Activated naive CD8-positive, alpha-beta T cell treated with anti-CD3 and anti-CD28 coated beads, Interleukin-2, amount 10 ng/mL, durations not matched to agents 7 days and 5 days (primary cell): ENCODE data around the gene IFIT2. TPM values are rescaled to one million over a fixed set of nuclear protein-coding genes. Genes with fewer than 3 reads are reported as not detected.
"Not testable (repeated sequence)": the region's sequence is repeated elsewhere in the genome, so short reads cannot be mapped to it uniquely, and the experiment has no call there.

Experiments used
- ATAC-seq: fragments of 150-1000 bp; cut with Tn5 transposase; one replicate; pipeline ENCODE4 v1.10.0; 2021; ENCODE audit warnings: low read depth, moderate library complexity
- POLR2A ChIA-PET: fragments of 350-600 bp; sonication (Branson Sonifier 250); formaldehyde crosslinking; loops from one replicate; lab custom pipeline; 2021; ENCODE audit warnings: antibody characterized with exemption; lab: Charles Lee
- DNase-seq: peaks from one replicate; pipeline ENCODE4 v3.0.0; 2021
- H3K27ac Mint-ChIP-seq: one replicate; pipeline ENCODE4 v1.8.0; 2022; ENCODE audit warnings: mild to moderate bottlenecking, mixed read lengths
- H3K27me3 Mint-ChIP-seq: one replicate; pipeline ENCODE4 v1.8.0; 2022; ENCODE audit warnings: mild to moderate bottlenecking, moderate library complexity, mixed read lengths
- H3K36me3 Mint-ChIP-seq: one replicate; pipeline ENCODE4 v1.8.0; 2021; ENCODE audit warnings: mild to moderate bottlenecking, mixed read lengths
- H3K4me1 Mint-ChIP-seq: one replicate; pipeline ENCODE4 v1.8.0; 2021; ENCODE audit warnings: mixed read lengths
- H3K4me3 Mint-ChIP-seq: one replicate; pipeline ENCODE4 v1.8.0; 2022; ENCODE audit warnings: mild to moderate bottlenecking, moderate library complexity, mixed read lengths
- H3K9me3 Mint-ChIP-seq: one replicate; pipeline ENCODE4 v1.8.0; 2021; ENCODE audit warnings: mixed read lengths
- total RNA-seq, 2 experiments: library from RNA; stranded (reverse); gene quantifications; one replicate each; pipeline ENCODE4 v1.2.3, GENCODE V29; 2021

IFIT2 gene
- total RNA-seq, 2 experiments from 2014 or later = 18.5 to 21.6 TPM

GRCh38 chr10:89304925-89305324 is 3.1 kb downstream of the IFIT2 start:
- Mint-ChIP-seq H3K27me3 (no peaks in the 10 kb centered on the region), H3K9me3 (peaks cover 2% of the 10 kb centered on the region), H3K36me3 (peaks cover 50% of the 10 kb centered on the region), H3K27ac (no peak overlapping the region), H3K4me1 (peaks cover 26% of the 10 kb centered on the region), H3K4me3 (peak overlapping the region; percentile 95)
- DNase-seq (no peak), ATAC-seq (no peak)
- POLR2A ChIA-PET = interaction anchor here (1.4 to 3.0 kb wide), 2 partner anchors 23 to 88 kb away, joined by 3 to 14 read pairs; partner anchors contain the start of gene IFIT3

- no peak overlapping the region for H3K4me3 Mint-ChIP-seq
- ATAC-seq = no peak
These were observed 4.1 kb downstream of the IFIT2 start for GRCh38 chr10:89305766-89306433.

GRCh38 chr10:89306434-89307268 is 4.8 kb downstream of the IFIT2 start:
- no peaks in the 10 kb centered on the region for H3K27me3 Mint-ChIP-seq
- POLR2A ChIA-PET = interaction anchor here (1.2 kb wide), 1 partner anchor 17 kb away, joined by 4 read pairs; no protein-coding TSS in a partner anchor
- peaks cover 51% of the 10 kb centered on the region for H3K36me3 Mint-ChIP-seq
- no peak overlapping the region for H3K27ac Mint-ChIP-seq
- H3K9me3 Mint-ChIP-seq = peaks cover 2% of the 10 kb centered on the region
- no peak for ATAC-seq
- H3K4me3 Mint-ChIP-seq = no peak overlapping the region
- peaks cover 21% of the 10 kb centered on the region for H3K4me1 Mint-ChIP-seq
- DNase-seq = no peak

More at GRCh38 chr10:89305766-89306433, 4.1 kb downstream of the IFIT2 start:
- Mint-ChIP-seq H3K9me3 (peaks cover 2% of the 10 kb centered on the region), H3K4me1 (peaks cover 25% of the 10 kb centered on the region), H3K27me3 (no peaks in the 10 kb centered on the region), H3K36me3 (peaks cover 51% of the 10 kb centered on the region), H3K27ac (no peak overlapping the region)
- POLR2A ChIA-PET = interaction anchor here (3.0 kb wide), 1 partner anchor 22 kb away, joined by 14 read pairs; the partner anchor contains the start of gene IFIT3
- DNase-seq = no peak

DNA sequence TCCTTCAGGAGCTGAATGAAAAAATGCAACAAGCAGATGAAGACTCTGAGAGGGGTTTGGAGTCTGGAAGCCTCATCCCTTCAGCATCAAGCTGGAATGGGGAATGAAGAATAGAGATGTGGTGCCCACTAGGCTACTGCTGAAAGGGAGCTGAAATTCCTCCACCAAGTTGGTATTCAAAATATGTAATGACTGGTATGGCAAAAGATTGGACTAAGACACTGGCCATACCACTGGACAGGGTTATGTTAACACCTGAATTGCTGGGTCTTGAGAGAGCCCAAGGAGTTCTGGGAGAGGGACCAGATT is 5.4 kb downstream of the IFIT2 start:
- Mint-ChIP-seq H3K27me3 (no peaks in the 10 kb centered on the region), H3K27ac (no peak overlapping the region), H3K9me3 (peaks cover 2% of the 10 kb centered on the region), H3K4me3 (no peak overlapping the region), H3K4me1 (peaks cover 21% of the 10 kb centered on the region), H3K36me3 (peaks cover 53% of the 10 kb centered on the region)
- ATAC-seq (no peak), DNase-seq (no peak)
- POLR2A ChIA-PET = interaction anchor here (1.2 kb wide), 1 partner anchor 17 kb away, joined by 4 read pairs; no protein-coding TSS in a partner anchor

- Mint-ChIP-seq H3K27ac (no peak overlapping the region), H3K36me3 (peaks cover 52% of the 10 kb centered on the region), H3K4me1 (peaks cover 18% of the 10 kb centered on the region), H3K4me3 (no peak overlapping the region), H3K9me3 (peaks cover 2% of the 10 kb centered on the region), H3K27me3 (no peaks in the 10 kb centered on the region)
- POLR2A ChIA-PET = interaction anchor here (1.4 kb wide), 1 partner anchor 24 kb away, joined by 4 read pairs; no protein-coding TSS in a partner anchor
- DNase-seq (no peak), ATAC-seq (no peak)
These were observed 6.4 kb downstream of the IFIT2 start for GRCh38 chr10:89308266-89308665.

- Mint-ChIP-seq H3K36me3 (peaks cover 54% of the 10 kb centered on the region), H3K27ac (no peak overlapping the region), H3K9me3 (peaks cover 2% of the 10 kb centered on the region), H3K4me3 (no peak overlapping the region), H3K4me1 (peaks cover 13% of the 10 kb centered on the region), H3K27me3 (no peaks in the 10 kb centered on the region)
- DNase-seq (no peak), ATAC-seq (no peak)
- POLR2A ChIA-PET = interaction anchor here (1.4 kb wide), 1 partner anchor 24 kb away, joined by 4 read pairs; no protein-coding TSS in a partner anchor
These were observed 6.9 kb downstream of the IFIT2 start for GRCh38 chr10:89308736-89309135.

- Mint-ChIP-seq H3K4me1 (peaks cover 6% of the 10 kb centered on the region), H3K36me3 (peaks cover 48% of the 10 kb centered on the region), H3K27ac (no peak overlapping the region), H3K9me3 (peaks cover 2% of the 10 kb centered on the region), H3K4me3 (no peak overlapping the region), H3K27me3 (peaks cover 4% of the 10 kb centered on the region)
- ATAC-seq = no peak
- DNase-seq = no peak
- POLR2A ChIA-PET = interaction anchor here (1.4 to 2.4 kb wide), 2 partner anchors 8 to 23 kb away, joined by 4 to 7 read pairs; partner anchors contain the start of gene IFIT2
These were observed 7.6 kb downstream of the IFIT2 start for GRCh38 chr10:89309156-89310055.

DNA sequence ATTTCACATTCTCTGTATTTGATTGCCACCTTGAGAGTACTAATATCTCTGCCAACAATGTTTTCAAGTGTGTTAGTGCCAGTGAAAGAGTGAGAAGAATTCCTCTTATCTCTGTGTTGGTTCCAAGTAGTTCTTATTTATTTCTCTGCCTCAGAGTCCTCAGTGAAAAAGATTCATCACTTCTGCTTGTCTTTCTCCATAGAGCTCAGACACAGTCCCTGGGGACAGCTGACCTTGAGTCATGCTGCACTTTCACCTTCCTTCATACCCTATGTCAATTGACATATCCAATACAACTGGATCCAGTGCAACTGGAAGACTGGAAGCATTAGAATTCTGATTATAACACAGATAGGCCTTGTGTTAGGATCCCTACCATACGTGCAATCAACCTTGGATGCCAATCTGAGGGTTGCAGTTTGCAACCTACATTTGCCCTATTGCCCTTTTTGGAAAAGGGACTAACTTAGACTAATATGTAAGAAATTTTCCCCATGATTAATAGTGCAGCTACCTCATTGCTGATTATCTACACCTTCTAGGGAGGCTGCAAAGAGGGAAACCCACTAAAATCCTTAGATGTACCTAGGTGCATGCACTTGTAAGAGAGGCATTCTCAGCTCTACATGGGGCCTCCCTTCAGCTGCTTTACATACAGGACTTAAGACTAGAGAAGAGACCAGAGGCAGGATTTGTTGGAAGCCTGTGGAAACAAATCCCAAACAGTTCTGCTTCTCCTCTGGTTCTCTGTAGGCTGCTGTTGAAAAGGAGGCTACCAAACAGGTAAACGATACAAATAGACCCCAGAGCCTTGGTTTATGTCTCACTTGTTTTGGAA is 8.4 kb downstream of the IFIT2 start:
- H3K27me3 Mint-ChIP-seq = peaks cover 4% of the 10 kb centered on the region
- peaks cover 46% of the 10 kb centered on the region for H3K36me3 Mint-ChIP-seq
- peaks cover 6% of the 10 kb centered on the region for H3K4me1 Mint-ChIP-seq
- no peak overlapping the region for H3K27ac Mint-ChIP-seq
- POLR2A ChIA-PET = interaction anchor here (2.4 kb wide), 1 partner anchor 8 kb away, joined by 7 read pairs; the partner anchor contains the start of gene IFIT2
- peaks cover 2% of the 10 kb centered on the region for H3K9me3 Mint-ChIP-seq
- DNase-seq (no peak), ATAC-seq (no peak)
- no peak overlapping the region for H3K4me3 Mint-ChIP-seq

DNA sequence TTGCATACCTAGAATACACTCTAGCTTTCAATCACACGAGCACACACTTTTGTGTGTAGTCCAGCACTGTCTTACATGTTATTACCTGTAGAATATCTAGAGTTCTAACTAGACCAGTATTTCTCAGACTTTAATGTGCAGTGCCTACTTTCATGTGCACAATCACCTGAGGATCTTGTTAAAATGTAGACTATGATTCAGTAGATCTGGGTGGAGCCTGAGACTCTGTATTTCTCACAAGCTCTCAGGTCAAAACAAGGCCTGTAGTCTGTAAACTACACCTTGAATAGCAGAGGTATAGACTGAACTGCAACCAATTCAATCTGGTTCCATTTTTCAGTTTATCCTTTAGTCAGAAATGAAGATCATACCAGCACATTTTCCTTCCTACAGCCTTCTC is 11.1 kb downstream of the IFIT2 start:
- Mint-ChIP-seq H3K4me1 (peaks cover 3% of the 10 kb centered on the region), H3K27me3 (peaks cover 9% of the 10 kb centered on the region), H3K36me3 (peaks cover 29% of the 10 kb centered on the region), H3K27ac (no peak overlapping the region), H3K4me3 (no peak overlapping the region), H3K9me3 (peaks cover 8% of the 10 kb centered on the region)
- DNase-seq (no peak), ATAC-seq (no peak)
- POLR2A ChIA-PET = no interaction called here

DNA sequence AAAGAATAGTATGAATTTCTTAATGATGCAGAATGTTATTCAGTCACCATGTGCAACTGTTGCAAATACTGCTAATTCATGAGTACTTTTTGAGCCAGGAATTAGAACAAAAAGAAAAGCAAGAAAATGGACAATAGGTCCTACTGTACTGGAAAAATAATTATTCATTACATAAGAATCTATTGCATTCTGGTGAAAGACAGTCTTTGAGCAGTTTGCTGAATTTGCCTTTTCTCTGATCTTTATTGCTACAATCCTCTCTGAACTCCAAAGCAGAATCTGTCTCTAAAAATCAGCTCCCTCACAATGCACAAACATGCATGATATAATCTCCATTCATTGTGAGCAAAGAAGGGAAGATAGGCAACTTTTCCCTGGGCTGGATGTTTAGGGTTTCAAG is 12.8 kb downstream of the IFIT2 start:
- H3K9me3 Mint-ChIP-seq = peaks cover 12% of the 10 kb centered on the region
- DNase-seq (no peak), ATAC-seq (no peak)
- peaks cover 17% of the 10 kb centered on the region for H3K36me3 Mint-ChIP-seq
- no peak overlapping the region for H3K27ac Mint-ChIP-seq
- H3K4me1 Mint-ChIP-seq = peaks cover 2% of the 10 kb centered on the region
- POLR2A ChIA-PET = interaction anchor here (1.1 kb wide), 2 partner anchors 13 to 79 kb away, joined by 3 read pairs; partner anchors contain the start of gene IFIT2
- H3K4me3 Mint-ChIP-seq = no peak overlapping the region
- peaks cover 16% of the 10 kb centered on the region for H3K27me3 Mint-ChIP-seq

DNA sequence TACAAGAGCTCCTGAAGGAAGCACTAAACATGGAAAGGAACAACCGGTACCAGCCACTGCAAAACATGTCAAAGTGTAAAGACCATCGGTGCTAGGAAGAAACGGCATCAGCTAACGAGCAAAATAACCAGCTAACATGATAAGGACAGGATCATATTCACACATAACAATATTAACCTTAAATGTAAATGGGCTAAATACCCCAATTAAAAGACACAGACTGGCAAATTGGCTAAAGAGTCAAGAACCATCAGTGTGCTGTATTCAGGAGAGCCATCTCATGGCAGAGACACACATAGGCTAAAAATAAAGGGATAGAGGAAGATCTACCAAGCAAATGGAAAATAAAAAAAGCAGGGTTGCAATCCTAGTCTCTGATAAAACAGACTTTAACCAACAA is 16.2 kb downstream of the IFIT2 start:
- H3K4me1 Mint-ChIP-seq, H3K27ac Mint-ChIP-seq, POLR2A ChIA-PET, ATAC-seq, DNase-seq, H3K4me3 Mint-ChIP-seq: not testable (repeated sequence)
- Mint-ChIP-seq H3K36me3 (peaks cover 14% of the 10 kb centered on the region), H3K27me3 (peaks cover 16% of the 10 kb centered on the region), H3K9me3 (peaks cover 14% of the 10 kb centered on the region)

GRCh38 chr10:89325081-89325480 is 23.2 kb downstream of the IFIT2 start:
- H3K4me3 Mint-ChIP-seq, POLR2A ChIA-PET, H3K27me3 Mint-ChIP-seq, DNase-seq, H3K9me3 Mint-ChIP-seq, ATAC-seq, H3K4me1 Mint-ChIP-seq: not testable (repeated sequence)
- peak overlapping the region; percentile 39 for H3K27ac Mint-ChIP-seq
- peaks cover 25% of the 10 kb centered on the region for H3K36me3 Mint-ChIP-seq
